ENCODE measurements around the gene CTNND1. TPM values are rescaled to one million over a fixed set of nuclear protein-coding genes. Genes with fewer than 3 reads are reported as not detected.
"Not testable (repeated sequence)": the region's sequence is repeated elsewhere in the genome, so short reads cannot be mapped to it uniquely, and the experiment has no call there.

Gene CTNND1, protein sequence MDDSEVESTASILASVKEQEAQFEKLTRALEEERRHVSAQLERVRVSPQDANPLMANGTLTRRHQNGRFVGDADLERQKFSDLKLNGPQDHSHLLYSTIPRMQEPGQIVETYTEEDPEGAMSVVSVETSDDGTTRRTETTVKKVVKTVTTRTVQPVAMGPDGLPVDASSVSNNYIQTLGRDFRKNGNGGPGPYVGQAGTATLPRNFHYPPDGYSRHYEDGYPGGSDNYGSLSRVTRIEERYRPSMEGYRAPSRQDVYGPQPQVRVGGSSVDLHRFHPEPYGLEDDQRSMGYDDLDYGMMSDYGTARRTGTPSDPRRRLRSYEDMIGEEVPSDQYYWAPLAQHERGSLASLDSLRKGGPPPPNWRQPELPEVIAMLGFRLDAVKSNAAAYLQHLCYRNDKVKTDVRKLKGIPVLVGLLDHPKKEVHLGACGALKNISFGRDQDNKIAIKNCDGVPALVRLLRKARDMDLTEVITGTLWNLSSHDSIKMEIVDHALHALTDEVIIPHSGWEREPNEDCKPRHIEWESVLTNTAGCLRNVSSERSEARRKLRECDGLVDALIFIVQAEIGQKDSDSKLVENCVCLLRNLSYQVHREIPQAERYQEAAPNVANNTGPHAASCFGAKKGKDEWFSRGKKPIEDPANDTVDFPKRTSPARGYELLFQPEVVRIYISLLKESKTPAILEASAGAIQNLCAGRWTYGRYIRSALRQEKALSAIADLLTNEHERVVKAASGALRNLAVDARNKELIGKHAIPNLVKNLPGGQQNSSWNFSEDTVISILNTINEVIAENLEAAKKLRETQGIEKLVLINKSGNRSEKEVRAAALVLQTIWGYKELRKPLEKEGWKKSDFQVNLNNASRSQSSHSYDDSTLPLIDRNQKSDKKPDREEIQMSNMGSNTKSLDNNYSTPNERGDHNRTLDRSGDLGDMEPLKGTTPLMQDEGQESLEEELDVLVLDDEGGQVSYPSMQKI
- polyA plus RNA-seq, result 10 to 100 TPM; 38.6 to 49.1 (median 45.3) TPM

DNA sequence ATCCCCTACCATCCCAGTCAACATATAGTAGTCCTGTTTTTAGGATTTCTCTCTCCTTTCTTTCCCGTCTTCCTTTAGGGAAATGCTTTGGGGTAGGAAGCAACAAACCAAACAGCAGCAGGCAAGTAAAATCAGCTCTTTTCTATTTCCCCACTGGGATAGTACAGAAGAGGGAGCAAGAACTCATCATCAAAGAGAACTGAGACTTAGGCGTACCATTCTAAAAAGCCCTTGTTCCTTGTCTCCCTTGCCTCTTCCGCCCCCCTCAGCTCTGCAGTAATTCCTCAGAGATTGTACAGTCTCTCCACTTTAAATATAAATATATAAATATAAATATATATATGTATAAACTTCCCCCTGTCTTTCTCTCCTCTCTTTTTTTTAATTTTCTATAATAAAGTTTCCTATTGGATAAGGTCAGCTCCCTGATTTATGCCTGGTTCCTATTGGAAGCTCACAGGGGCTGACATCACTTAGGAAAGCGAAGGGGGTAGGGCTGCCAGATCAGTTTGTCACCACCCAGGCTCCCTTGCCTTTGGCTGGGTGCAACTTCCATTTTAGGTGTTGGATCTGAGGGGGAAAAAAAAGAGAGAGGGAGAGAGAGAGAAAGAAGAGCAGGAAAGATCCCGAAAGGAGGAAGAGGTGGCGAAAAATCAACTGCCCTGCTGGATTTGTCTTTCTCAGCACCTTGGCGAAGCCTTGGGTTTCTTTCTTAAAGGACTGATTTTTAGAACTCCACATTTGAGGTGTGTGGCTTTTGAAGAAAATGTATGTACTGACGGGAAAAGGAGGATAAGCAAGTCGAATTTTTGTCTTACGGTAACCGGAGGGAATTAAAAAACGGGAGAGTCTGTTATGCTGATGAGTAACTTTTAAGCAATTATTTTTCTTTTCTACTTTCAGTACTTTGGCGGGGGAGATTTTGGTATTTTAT lies at the start of gene CTNND1:
TSS of gene CTNND1 (plus strand) at position 502 of the 934 bp plus-strand sequence. CDS start 29,677 bp downstream, outside the sequence.
- peak within 1 kb of the TSS; percentile 7 for H3K27ac ChIP-seq (ENCODE audit: low read depth, low read length)
- WGBS, 3 donors, result 6 to 7% (median 6%) methylated on average over 13 of the region's 13 CpGs

DNA sequence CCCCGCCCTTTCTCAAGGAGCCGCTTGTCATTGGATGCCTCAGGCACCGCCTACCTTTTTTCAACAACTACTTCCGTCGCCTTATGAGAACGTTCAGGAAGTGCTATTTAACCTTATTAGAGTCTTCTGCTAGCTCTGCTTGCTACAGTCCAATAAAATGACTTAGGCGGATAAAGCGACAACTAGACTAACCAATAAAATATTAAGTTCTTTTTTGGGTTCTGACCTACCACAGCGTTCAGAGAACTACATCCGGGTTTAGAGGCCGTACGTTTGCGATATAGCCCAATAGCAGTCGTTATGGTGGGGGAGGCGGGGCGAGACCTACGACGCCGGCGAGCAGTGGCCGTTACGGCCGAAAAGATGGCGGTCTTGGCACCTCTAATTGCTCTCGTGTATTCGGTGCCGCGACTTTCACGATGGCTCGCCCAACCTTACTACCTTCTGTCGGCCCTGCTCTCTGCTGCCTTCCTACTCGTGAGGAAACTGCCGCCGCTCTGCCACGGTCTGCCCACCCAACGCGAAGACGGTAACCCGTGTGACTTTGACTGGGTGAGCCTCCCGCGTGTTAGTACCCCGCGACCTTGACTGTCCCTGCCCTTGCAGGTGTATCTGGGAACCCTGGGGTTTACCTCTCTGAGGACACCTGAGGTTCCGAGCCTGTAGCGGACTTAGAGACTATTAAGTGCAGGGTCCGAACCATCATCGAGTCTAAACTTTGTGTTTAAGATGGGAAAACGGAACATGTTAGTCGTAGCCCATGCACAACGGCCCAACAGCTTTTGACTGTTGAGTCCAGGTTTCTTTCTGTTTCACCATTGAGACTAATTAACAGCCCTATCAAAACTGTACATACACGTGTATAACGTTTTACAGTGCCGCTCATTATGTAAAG lies 49.1 kb upstream of the CTNND1 start, which contains the start of gene TMX2:
TSS of gene TMX2 (plus strand) at position 338 of the 895 bp plus-strand sequence. CDS start at position 364, 26 bp downstream.
- H3K27ac ChIP-seq (ENCODE audit: low read depth, low read length), result peak within 1 kb of the TSS; percentile 51
- 0 to 1% (median 0%) methylated on average over 53 of the region's 53 CpGs for WGBS, 3 donors

DNA sequence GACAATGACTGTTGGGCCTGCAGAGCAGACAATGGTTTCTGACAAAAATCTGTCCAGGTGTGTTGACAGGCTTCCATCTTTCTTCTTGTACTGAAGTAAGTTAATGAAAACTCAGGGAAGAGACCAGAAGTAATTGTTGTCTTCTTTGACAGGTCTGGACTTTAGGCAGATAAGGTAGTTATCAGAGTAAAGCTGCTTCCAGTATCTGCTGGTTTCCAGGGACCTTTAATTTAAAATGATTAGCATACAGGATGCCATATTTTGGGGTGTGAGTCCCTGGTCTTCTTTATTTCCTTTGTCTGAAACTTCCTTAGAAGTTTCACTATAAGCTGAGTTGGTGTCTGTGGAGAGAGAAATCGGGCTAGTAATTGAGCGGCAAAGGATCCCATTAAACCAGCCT lies 47.8 kb upstream of the CTNND1 start:
- H3K27ac ChIP-seq (ENCODE audit: low read depth, low read length), result no peak overlapping the region
- 94 to 99% (median 97%) methylated on average over 2 of the region's 2 CpGs for WGBS, 3 donors

DNA sequence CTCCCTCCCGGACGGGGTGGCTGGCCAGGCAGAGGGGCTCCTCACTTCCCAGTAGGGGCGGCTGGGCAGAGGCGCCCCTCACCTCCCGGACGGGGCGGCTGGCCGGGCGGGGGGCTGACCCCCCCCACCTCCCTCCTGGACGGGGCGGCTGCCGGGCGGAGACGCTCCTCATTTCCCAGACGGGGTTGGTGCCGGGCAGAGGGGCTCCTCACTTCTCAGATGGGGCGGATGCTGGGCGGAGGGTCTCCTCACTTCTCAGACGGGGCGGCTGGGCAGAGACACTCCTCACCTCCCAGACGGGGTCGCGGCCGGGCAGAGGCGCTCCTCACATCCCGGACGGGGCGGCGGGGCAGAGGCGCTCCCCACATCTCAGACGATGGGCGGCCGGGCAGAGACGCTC lies 44.9 kb upstream of the CTNND1 start:
- WGBS, 3 donors, result 96 to 100% (median 99%) methylated on average over 3 to 28 of the region's 34 CpGs
- H3K27ac ChIP-seq (ENCODE audit: low read depth, low read length), result not testable (repeated sequence)

DNA sequence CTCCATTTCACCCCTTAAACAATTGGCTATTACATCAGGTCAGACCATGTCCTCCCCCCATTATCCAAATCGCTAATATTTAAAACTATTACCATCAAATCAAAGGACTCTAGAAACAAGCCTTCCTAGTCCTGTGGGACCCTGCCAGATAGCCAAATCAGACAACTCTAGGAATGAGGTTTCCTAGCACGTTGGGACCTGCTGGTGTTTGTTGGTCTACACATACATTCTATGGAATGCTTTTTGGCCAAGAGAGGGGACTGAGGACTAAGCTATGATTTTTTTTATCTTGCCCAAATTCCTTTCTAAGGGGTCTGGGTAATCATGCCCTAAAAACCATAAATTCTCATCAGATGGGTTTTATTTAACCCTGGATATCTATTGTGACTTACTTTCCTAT lies 34.4 kb upstream of the CTNND1 start:
- H3K27ac ChIP-seq (ENCODE audit: low read depth, low read length), result no peak overlapping the region
- WGBS, 3 donors, result 62 to 79% (median 69%) methylated on average over 2 of the region's 2 CpGs

DNA sequence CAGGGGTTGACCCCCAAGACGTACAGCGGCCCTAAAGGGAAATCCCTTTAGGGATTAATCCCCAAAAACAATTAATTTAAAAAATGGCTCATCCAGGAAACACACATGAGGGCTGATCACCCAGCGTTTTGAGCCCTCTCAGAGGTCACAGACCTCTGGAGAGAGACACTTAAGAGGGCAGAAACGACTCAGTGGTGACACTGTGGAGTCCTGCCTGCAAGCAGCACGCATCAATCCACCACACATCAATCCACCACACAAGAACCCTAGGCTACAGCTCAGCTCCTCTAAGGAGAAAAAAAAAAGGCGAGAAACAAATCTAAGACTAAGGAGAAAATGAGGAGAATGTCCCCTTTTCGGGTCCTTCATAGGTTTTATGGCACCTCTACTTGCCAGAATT lies 32.8 kb upstream of the CTNND1 start:
- 75 to 81% (median 79%) methylated on average over 7 of the region's 7 CpGs for WGBS, 3 donors
- H3K27ac ChIP-seq (ENCODE audit: low read depth, low read length), result no peak overlapping the region

DNA sequence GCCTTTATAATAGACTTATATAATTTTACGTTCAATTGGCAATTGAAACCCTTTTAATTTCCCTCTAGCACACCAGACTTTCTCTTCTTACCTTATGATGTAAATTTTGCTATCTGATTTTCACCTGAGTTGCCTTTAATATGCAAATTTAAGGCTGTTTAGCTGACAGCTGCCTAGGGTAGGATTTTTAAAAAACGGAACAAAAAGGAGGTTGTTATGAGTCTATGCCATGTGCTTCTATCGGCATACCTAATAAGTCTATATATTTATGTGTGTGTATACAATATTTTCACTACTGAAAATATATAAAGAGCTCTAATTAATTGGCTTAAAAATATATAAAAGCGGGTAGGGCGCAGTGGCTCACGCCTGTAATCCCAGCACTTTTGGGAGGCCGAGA lies 32.1 kb upstream of the CTNND1 start:
- H3K27ac ChIP-seq (ENCODE audit: low read depth, low read length), result no peak overlapping the region
- 95% methylated on average over 7 of the region's 7 CpGs for WGBS, 3 donors

DNA sequence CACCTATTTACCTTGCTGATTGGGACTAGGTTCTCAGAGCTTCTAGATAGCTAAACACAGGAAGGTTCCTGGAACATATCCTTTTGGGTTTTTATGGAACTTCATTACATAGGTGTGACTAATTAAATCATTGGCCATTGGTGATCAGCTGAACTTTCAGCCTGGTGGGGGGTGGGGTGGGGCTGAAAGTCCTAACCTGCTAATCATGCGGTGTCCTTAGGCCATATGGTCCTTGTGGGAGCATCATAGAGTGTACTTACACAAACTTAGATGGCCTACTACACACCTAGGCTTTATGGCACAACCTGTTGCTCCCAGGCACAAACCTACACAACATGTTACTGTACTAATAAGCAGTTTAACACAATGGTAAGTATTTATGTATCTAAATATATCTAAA lies 28.9 kb upstream of the CTNND1 start:
- no peak overlapping the region for H3K27ac ChIP-seq (ENCODE audit: low read depth, low read length)
- 93 to 100% (median 100%) methylated on average over 1 of the region's 1 CpG for whole genome bisulfite sequencing, 3 donors

DNA sequence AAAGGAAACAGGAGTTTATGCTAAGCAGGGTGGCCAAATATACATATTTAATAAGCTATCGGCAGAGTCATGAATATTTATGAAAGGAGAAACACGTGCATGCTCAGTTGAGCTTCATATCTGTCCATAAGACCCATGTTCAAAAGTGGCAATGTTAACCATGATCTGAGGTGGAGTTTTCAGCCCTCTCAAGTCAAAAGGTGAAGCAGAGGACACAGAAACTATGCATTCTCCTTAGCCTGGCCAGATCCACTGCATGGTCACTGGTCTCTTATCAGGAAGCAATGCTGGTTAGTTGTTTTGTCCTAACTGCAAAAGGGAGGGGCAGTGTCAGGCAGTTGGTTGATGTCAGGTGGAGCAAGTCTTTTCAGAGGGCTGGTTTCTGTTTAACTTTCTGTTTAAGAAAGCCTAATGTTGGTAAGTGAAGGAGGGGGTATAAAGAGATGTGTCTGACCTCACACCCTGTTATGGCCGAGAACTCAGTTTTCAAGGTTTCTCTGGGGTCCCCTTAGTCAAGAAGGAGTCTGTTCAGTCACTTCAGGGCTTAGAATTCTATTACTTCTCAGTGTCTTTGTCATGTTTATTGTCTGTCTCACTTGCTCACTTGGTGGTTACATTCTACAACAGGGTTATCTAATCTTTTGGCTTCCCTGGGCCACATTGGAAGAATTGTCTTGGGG lies 25.8 kb upstream of the CTNND1 start:
- 83 to 87% (median 83%) methylated on average over 3 of the region's 3 CpGs for WGBS, 3 donors
- H3K27ac ChIP-seq (ENCODE audit: low read depth, low read length), result no peak overlapping the region

DNA sequence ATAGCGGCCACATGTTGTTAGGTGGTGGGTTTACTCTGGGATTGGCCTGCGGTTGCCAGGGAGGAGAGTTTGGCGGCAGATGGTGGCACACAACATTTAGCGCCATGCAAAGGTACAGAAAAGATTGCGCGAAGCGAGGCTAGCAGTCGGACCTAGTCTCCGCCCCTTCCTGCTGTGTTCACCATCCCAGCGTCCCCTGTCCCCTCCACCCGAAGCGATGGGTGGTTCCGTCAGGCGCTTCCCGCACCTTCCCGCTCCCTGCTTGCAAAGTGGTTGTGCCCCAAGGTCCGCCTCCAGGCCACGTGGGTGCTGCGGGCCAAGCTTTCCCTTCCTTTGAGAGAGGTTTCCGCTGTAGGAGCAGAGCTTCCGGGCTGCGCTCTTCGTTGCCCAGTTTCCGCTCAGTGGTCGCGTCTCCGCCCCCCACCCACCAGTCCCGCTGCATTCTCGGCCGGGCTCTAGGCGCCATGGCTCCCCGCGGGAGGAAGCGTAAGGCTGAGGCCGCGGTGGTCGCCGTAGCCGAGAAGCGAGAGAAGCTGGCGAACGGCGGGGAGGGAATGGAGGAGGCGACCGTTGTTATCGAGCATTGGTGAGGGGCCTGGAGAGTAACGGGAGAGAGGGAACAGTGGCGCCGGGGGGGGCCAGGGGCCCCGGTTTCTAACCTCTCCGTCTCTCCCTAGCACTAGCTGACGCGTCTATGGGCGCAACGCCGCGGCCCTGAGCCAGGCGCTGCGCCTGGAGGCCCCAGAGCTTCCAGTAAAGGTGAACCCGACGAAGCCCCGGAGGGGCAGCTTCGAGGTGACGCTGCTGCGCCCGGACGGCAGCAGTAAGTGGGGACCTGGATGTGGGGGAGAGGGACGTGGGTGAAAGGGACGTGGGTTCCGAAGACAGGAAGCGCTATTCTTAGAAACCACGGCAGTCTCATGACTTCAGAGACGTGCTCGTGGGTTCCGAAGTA lies 20.2 kb upstream of the CTNND1 start, which contains the start of gene SELENOH:
TSS of gene SELENOH (plus strand) at position 360 of the 955 bp plus-strand sequence. CDS start at position 465, 105 bp downstream.
- WGBS, 3 donors, result 0 to 1% (median 0%) methylated on average over 73 to 75 of the region's 75 CpGs
- H3K27ac ChIP-seq (ENCODE audit: low read depth, low read length), result no peak within 1 kb of the TSS

DNA sequence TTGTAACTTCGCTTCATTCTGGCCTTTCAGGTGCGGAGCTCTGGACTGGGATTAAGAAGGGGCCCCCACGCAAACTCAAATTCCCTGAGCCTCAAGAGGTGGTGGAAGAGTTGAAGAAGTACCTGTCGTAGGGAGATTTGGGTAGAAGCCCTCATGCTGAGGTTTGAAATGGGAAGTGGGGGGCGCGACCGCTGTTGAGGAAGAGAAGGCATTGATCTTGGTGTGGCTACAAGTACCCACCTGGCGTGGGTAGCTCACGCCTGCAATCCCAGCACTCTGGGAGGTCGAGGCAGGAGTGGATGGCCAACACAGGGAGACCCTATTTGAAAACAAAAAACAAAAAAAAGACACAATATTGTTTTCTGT lies 19.5 kb upstream of the CTNND1 start:
- WGBS, 3 donors, result 0 to 4% (median 2%) methylated on average over 10 of the region's 10 CpGs
- H3K27ac ChIP-seq (ENCODE audit: low read depth, low read length), result no peak overlapping the region

DNA sequence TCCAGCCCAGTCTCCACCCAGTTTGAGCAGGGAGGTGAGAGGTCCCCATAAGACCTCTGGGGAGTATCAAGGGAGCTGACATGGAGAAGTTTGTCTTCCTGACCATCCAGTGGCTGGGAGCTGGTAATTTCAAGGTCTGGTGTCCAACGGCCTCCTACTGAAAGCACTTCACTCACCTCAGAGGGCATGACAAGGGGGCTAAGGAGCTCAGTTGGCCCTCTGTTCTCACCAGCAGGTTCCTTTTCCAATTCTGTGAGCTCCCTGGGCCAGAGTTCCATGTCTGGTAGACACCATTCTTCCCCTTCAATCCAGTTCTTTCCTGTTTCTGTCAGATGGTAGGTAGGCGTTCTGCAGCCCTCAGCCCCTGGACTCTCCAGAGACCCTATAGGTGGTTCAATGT lies 17.2 kb upstream of the CTNND1 start:
- WGBS, 3 donors, result 78 to 86% (median 83%) methylated on average over 2 of the region's 2 CpGs
- no peak overlapping the region for H3K27ac ChIP-seq (ENCODE audit: low read depth, low read length)

DNA sequence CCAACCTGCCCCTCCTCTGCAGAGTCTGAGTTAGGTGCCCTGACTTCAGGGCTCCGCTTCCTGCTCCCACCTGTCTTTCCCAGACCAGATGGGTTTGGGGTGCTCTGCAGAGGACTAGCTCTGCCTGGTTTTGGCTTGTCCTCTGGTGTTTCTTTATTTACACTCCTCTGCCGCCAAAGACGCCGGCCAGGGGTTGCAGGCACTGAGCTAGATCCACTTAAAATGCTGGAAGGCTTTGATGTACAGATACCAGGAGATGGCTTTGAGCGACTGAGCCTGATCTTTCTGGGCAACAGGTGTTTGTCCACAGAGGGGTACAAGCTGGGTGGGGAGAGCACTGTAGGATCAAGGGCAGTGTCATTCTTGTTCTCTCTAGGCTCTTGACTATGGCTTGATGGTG lies 16.4 kb upstream of the CTNND1 start:
- WGBS, 3 donors, result 88 to 95% (median 93%) methylated on average over 5 of the region's 5 CpGs

DNA sequence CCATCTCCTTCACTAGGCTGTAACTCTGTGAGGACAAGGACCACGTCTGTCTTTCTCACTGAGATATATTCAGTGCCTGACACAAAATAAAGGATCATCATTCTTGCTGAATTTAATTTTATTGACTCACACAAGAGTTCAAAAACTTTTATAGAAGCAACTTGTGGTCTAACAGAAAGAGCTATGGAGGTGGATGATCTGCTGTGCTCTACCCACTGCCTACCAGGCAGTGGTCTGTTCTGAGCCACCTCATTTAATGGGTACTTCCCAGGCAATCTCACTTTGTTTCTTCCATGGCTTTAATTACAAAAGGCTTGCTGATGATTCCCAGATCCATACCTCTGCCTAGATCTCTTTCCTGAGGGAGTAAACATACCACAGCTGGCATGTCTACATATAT lies 14.7 kb upstream of the CTNND1 start:
- 87 to 100% (median 95%) methylated on average over 1 of the region's 1 CpG for WGBS, 3 donors
- H3K27ac ChIP-seq (ENCODE audit: low read depth, low read length), result no peak overlapping the region

More for the DNA sequence above, 16.4 kb upstream of the CTNND1 start:
- H3K27ac ChIP-seq (ENCODE audit: low read depth, low read length), result no peak overlapping the region

DNA sequence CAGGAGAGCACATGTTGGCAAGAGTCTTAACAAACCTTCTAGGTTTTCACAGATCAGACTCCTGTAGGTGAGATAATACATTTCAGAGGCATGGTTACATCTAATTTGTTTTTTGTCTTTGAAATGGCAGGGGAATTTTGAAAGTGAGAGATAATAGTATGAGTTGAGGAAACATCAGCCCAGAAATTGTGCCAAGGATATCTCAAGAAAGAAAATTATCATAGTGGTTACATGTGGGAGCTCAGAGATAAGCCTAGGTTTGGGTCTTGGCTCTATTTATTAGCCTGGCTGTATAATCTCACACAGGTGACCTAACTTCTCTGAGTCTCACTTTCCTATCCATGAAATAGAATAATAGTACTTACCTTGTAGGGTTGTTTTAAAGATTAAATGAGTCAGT lies 10.4 kb upstream of the CTNND1 start:
- H3K27ac ChIP-seq (ENCODE audit: low read depth, low read length), result no peak overlapping the region
